RWPE2 (cell line): ENCODE data around the gene SLC25A22.

ENCODE experiments used
- ATAC-seq: fragments of 200-7000 bp; cut with Tn5 transposase; 3 replicates; pipeline ENCODE4 v1.9.1; 2021; ENCODE audit warnings: low read depth
- DNase-seq: peaks from one replicate; pipeline ENCODE4 v3.0.0-alpha.2; 2020; ENCODE audit warnings: low spot score
- H3K27ac ChIP-seq: fragments of 450-650 bp; 2 replicates; pipeline ENCODE4 v1.5.1; 2017; ENCODE audit warnings: mild to moderate bottlenecking; ENCODE audit not compliant: poor library complexity, severe bottlenecking
- H3K27me3 ChIP-seq: fragments of 250-450 bp; sonication (Bioruptor Pico); 2 replicates; pipeline ENCODE4 v1.5.1; 2021; ENCODE audit warnings: mild to moderate bottlenecking, moderate library complexity; ENCODE audit not compliant: insufficient read depth, poor library complexity, severe bottlenecking
- H3K36me3 ChIP-seq: fragments of 250-450 bp; sonication (Bioruptor Pico); 2 replicates; pipeline ENCODE4 v1.5.1; 2020; ENCODE audit warnings: low read depth, mild to moderate bottlenecking, moderate library complexity
- H3K4me1 ChIP-seq: fragments of 250-450 bp; sonication (Bioruptor Pico); 2 replicates; pipeline ENCODE4 v1.5.1; 2021; ENCODE audit warnings: mild to moderate bottlenecking, moderate library complexity; ENCODE audit not compliant: insufficient read depth, poor library complexity, severe bottlenecking
- H3K4me3 ChIP-seq: fragments of 250-450 bp; sonication (Bioruptor Pico); 2 replicates; pipeline ENCODE4 v1.5.1; 2021; ENCODE audit warnings: mild to moderate bottlenecking, moderate library complexity; ENCODE audit not compliant: severe bottlenecking
- H3K9me3 ChIP-seq: fragments of 250-450 bp; sonication (Bioruptor Pico); 2 replicates; pipeline ENCODE4 v1.5.1; 2021; ENCODE audit warnings: mild to moderate bottlenecking, moderate library complexity; ENCODE audit not compliant: severe bottlenecking
- CTCF ChIP-seq: fragments of 450-650 bp; IDR thresholded peaks from one replicate; pipeline ENCODE4 v1.5.1; 2017; ENCODE audit warnings: mild to moderate bottlenecking, moderate library complexity; ENCODE audit not compliant: poor library complexity, severe bottlenecking

Gene SLC25A22

DNA sequence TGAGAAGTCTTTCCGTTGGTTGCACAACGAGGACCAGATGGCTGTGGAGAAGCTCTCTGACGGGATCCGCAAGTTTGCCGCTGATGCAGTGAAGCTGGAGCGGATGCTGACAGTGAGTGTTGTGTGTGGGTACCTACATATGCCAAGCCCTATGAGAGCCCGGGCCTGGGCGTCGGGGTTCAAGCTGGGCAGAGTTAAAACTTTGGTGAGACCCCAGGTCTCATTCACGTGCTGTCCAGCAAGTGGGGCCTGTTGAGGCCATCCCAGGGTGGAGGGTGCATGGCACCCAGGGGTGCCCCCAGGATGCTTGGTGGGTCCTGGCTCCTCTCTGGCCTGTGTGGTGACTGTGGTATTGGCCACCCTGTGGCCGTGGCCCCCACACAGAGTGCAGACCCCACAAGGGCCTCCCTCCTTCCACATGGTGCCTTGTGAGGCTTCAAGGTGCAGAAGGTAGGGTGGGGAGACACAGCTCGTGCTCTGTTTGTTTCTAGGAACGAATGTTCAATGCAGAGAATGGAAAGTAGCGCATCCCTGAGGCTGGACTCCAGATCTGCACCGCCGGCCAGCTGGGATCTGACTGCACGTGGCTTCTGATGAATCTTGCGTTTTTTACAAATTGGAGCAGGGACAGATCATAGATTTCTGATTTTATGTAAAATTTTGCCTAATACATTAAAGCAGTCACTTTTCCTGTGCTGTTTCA lies 33.6 kb downstream of the SLC25A22 start:
- TF ChIP-seq CTCF, result no peak
- H3K4me1 ChIP-seq, result peaks cover 16% of the 10 kb centered on the region
- H3K4me3 ChIP-seq, result no peak overlapping the region
- peak overlapping the region; percentile 87 for H3K27ac ChIP-seq
- ATAC-seq (no peak), DNase-seq (no peak)
- H3K9me3 ChIP-seq, result no peaks in the 10 kb centered on the region
- peaks cover 84% of the 10 kb centered on the region for H3K36me3 ChIP-seq
- no peaks in the 10 kb centered on the region for H3K27me3 ChIP-seq

DNA sequence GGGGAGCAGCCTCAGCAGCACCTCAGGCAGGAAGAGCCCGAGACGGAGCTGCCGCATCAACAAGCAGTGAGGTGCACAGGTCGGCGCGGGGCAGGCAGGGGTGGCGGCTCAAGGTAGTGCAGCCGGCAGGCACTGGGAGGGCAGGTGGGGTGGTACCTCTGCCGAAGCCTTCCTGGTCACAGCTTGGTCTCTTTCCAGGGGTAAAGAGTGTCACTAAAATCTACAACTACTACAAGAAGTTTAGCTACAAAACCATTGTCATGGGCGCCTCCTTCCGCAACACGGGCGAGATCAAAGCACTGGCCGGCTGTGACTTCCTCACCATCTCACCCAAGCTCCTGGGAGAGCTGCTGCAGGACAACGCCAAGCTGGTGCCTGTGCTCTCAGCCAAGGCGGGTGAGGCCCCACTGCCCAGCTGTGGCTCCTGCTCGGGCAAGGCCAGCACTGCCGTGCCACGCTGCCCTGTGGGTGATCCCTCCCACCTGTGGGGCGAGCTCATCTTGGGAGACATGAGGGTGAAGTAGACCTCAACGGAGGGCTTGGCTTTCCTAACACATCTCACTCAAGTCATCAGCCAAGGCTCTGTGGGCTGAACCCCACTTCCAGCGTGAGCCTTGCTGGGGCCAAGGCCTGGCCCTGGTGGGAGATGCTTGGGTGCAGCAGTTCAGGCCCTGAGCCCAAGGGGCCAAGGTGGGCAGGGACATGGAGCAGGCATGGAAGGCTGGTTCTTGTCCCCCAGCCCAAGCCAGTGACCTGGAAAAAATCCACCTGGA lies 34.3 kb downstream of the SLC25A22 start:
- peaks cover 84% of the 10 kb centered on the region for H3K36me3 ChIP-seq
- no peak for DNase-seq

DNA sequence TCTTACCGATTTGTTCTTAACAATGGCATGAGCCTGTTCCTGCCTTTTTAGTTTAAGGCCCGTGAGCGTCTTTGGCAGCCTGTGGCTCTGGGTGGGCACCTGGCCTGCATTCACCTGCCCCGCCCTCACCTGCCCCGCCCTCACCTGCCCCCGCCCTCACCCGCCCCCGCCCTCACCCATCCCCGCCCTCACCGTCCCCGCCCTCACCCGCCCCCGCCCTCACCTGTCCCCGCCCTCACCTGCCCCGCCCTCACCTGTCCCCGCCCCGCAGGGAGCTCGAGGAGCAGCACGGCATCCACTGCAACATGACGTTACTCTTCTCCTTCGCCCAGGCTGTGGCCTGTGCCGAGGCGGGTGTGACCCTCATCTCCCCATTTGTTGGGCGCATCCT lies 35.0 kb downstream of the SLC25A22 start:
- Histone ChIP-seq H3K4me3 (no peak overlapping the region), H3K36me3 (peaks cover 81% of the 10 kb centered on the region)

More for the DNA sequence above, 34.3 kb downstream of the SLC25A22 start:
- ATAC-seq, result peak; percentile 4
- H3K4me1 ChIP-seq, result peaks cover 16% of the 10 kb centered on the region
- H3K9me3 ChIP-seq, result no peaks in the 10 kb centered on the region
- H3K27me3 ChIP-seq, result no peaks in the 10 kb centered on the region
- no peak for TF ChIP-seq CTCF
- H3K27ac ChIP-seq, result peak overlapping the region; percentile 87
- H3K4me3 ChIP-seq, result no peak overlapping the region

GRCh38 chr11:762421-763072 lies 35.5 kb downstream of the SLC25A22 start:
- Histone ChIP-seq H3K27ac (peak overlapping the region; percentile 87), H3K4me3 (no peak overlapping the region), H3K27me3 (no peaks in the 10 kb centered on the region), H3K36me3 (peaks cover 84% of the 10 kb centered on the region), H3K9me3 (no peaks in the 10 kb centered on the region), H3K4me1 (peaks cover 16% of the 10 kb centered on the region)
- DNase-seq (peak; percentile 72), ATAC-seq (peak; percentile 90)
- TF ChIP-seq CTCF, result peak; percentile 62

More for the DNA sequence above, 35.0 kb downstream of the SLC25A22 start:
- ATAC-seq (peak; percentile 51), DNase-seq (no peak)
- no peak for TF ChIP-seq CTCF
- Histone ChIP-seq H3K9me3 (no peaks in the 10 kb centered on the region), H3K4me1 (peaks cover 16% of the 10 kb centered on the region), H3K27me3 (no peaks in the 10 kb centered on the region), H3K27ac (peak overlapping the region; percentile 87)
